ENCODE data around the gene APOL1. TPM values are rescaled to one million over a fixed set of nuclear protein-coding genes. Genes with fewer than 3 reads are reported as not detected.

APOL1 gene
- total RNA-seq, 4 donors from 2014 or later, result 19.0 to 48.8 (median 28.0) TPM

- H3K27ac ChIP-seq (replicated peaks in 1 of 4), result no peak overlapping the region
- no peaks in the 10 kb centered on the region for H3K27me3 ChIP-seq
- intact Hi-C loops (cut with DNase I), result loop anchor here (5.0 kb wide), 1 partner anchor 38 kb away; no protein-coding TSS in a partner anchor
- TF ChIP-seq POLR2A (IDR thresholded peaks at IDR 0.05; ENCODE audit: low read depth) (no peak), CTCF (IDR thresholded peaks at IDR 0.05) (no peak), EP300 (IDR thresholded peaks at IDR 0.05) (no peak), POLR2AphosphoS5 (IDR thresholded peaks at IDR 0.05) (no peak)
- no peaks in the 10 kb centered on the region for H3K9me3 ChIP-seq
- WGBS, result 61% methylated on average over 2 of the region's 2 CpGs
- no peak overlapping the region for H3K4me3 ChIP-seq
- no peak for DNase-seq (ENCODE audit: extremely low spot score)
- peaks cover 31 to 67% (median 52%) of the 10 kb centered on the region in 4 donors for H3K4me1 ChIP-seq
- H3K36me3 ChIP-seq, result peaks cover 25 to 43% (median 37%) of the 10 kb centered on the region in 4 donors
Observed at GRCh38 chr22:36234919-36235318, 18.0 kb upstream of the APOL1 start.

GRCh38 chr22:36235585-36235984 is 17.3 kb upstream of the APOL1 start:
- H3K27me3 ChIP-seq, result no peaks in the 10 kb centered on the region
- intact Hi-C loops (cut with DNase I), result loop anchor here (5.0 kb wide), 1 partner anchor 38 kb away; no protein-coding TSS in a partner anchor
- peaks cover 20 to 36% (median 30%) of the 10 kb centered on the region in 4 donors for H3K36me3 ChIP-seq
- no peak overlapping the region for H3K4me3 ChIP-seq
- peaks cover 33 to 69% (median 54%) of the 10 kb centered on the region in 4 donors for H3K4me1 ChIP-seq
- TF ChIP-seq CTCF (IDR thresholded peaks at IDR 0.05) (no peak), POLR2AphosphoS5 (IDR thresholded peaks at IDR 0.05) (no peak), POLR2A (IDR thresholded peaks at IDR 0.05; ENCODE audit: low read depth) (no peak), EP300 (IDR thresholded peaks at IDR 0.05) (no peak)
- 83% methylated on average over 3 of the region's 3 CpGs for WGBS
- H3K9me3 ChIP-seq, result no peaks in the 10 kb centered on the region
- DNase-seq (ENCODE audit: extremely low spot score), result no peak
- no peak overlapping the region for H3K27ac ChIP-seq (replicated peaks in 1 of 4)

- intact Hi-C loops (cut with DNase I), result loop anchor here (5.0 kb wide), 1 partner anchor 39 kb away; no protein-coding TSS in a partner anchor
Observed at GRCh38 chr22:36236388-36237319, 16.3 kb upstream of the APOL1 start.

More at GRCh38 chr22:36236388-36237319, 16.3 kb upstream of the APOL1 start:
- Histone ChIP-seq H3K27me3 (no peaks in the 10 kb centered on the region), H3K9me3 (no peaks in the 10 kb centered on the region), H3K27ac (replicated peaks in 1 of 4) (peak overlapping the region; percentile 85 to 90 (median 88)), H3K4me1 (peaks cover 33 to 69% (median 54%) of the 10 kb centered on the region in 4 donors), H3K36me3 (peaks cover 13 to 25% (median 20%) of the 10 kb centered on the region in 4 donors), H3K4me3 (peak overlapping the region; percentile 60 to 70 (median 60))
- no peak for TF ChIP-seq CTCF (IDR thresholded peaks at IDR 0.05)
- TF ChIP-seq EP300 (IDR thresholded peaks at IDR 0.05), result no peak
- TF ChIP-seq POLR2AphosphoS5 (IDR thresholded peaks at IDR 0.05), result no peak
- TF ChIP-seq POLR2A (IDR thresholded peaks at IDR 0.05; ENCODE audit: low read depth), result no peak
- 90% methylated on average over 14 of the region's 14 CpGs for WGBS
- no peak for DNase-seq (ENCODE audit: extremely low spot score)
